IMR-90 (cell line): Measurements from ENCODE around the gene ERMARD. TPM values are rescaled to one million over a fixed set of nuclear protein-coding genes. Genes with fewer than 3 reads are reported as not detected.

ENCODE experiments used
- ATAC-seq: fragments of 200-7000 bp; cut with Tn5 transposase; 2 replicates; pipeline ENCODE4 v1.9.1; 2020; ENCODE audit warnings: low read depth, mild to moderate bottlenecking, moderate library complexity
- BruUV-seq: library from RNA; stranded (reverse); fragments of 400-500 nt; replicated peaks from 2 replicates; lab custom pipeline; 2021; lab: Mats Ljungman, UMichigan
- CTCF ChIA-PET: fragments of 300-600 bp; formaldehyde crosslinking; extraction: SDS; loops from one replicate; lab custom pipeline; 2021; ENCODE audit warnings: antibody characterized with exemption; lab: Yijun Ruan, JAX
- POLR2A ChIA-PET: fragments of 300-600 bp; sonication (Branson Sonifier 250); formaldehyde crosslinking; loops from one replicate; lab custom pipeline; 2022; ENCODE audit warnings: antibody characterized with exemption; ENCODE audit not compliant: unreplicated experiment; lab: Charles Lee
- DNase-seq: peaks from one replicate; pipeline ENCODE4 v3.0.0; 2013
- H2AFZ ChIP-seq: replicated peaks from 2 replicates; pipeline ENCODE3; 2013; ENCODE audit warnings: low read length, mild to moderate bottlenecking; ENCODE audit not compliant: poor library complexity
- H2AK5ac ChIP-seq: 2 replicates; pipeline ENCODE4 v1.6.1; 2013; ENCODE audit warnings: low read depth, low read length, inconsistent platforms
- H2AK9ac ChIP-seq: replicated peaks from 2 replicates; pipeline ENCODE3; 2013; ENCODE audit warnings: mild to moderate bottlenecking, low read depth, low read length, moderate library complexity; ENCODE audit not compliant: poor library complexity
- H2BK120ac ChIP-seq: 2 replicates; pipeline ENCODE4 v1.6.1; 2013; ENCODE audit warnings: low read depth, low read length, inconsistent platforms
- H2BK15ac ChIP-seq: 3 replicates; pipeline ENCODE4 v1.6.1; 2013; ENCODE audit warnings: low read depth, low read length, inconsistent platforms
- H2BK20ac ChIP-seq: 2 replicates; pipeline ENCODE4 v1.6.1; 2013; ENCODE audit warnings: low read depth, mild to moderate bottlenecking, inconsistent platforms, low read length, moderate library complexity
- H2BK5ac ChIP-seq: 2 replicates; pipeline ENCODE4 v1.6.1; 2013; ENCODE audit warnings: mild to moderate bottlenecking, low read depth, low read length, inconsistent platforms; ENCODE audit not compliant: poor library complexity, severe bottlenecking
- H3K14ac ChIP-seq: replicated peaks from 2 replicates; pipeline ENCODE4 v1.6.1; 2013; ENCODE audit warnings: low read depth, low read length, inconsistent platforms
- H3K18ac ChIP-seq: 2 replicates; pipeline ENCODE4 v1.6.1; 2013; ENCODE audit warnings: low read depth, low read length, control low read depth
- H3K23ac ChIP-seq: 2 replicates; pipeline ENCODE4 v1.6.1; 2013; ENCODE audit warnings: low read depth, low read length, inconsistent platforms
- H3K27ac ChIP-seq: 2 replicates; pipeline ENCODE4 v1.5.1; 2013; ENCODE audit warnings: mild to moderate bottlenecking, control low read depth, low read length; ENCODE audit not compliant: insufficient read depth
- H3K27me3 ChIP-seq: 2 replicates; pipeline ENCODE4 v1.6.1; 2013; ENCODE audit warnings: low read length; ENCODE audit not compliant: control insufficient read depth, insufficient read depth
- H3K36me3 ChIP-seq: 2 replicates; pipeline ENCODE4 v1.6.1; 2013; ENCODE audit warnings: low read length, mixed read lengths; ENCODE audit not compliant: control insufficient read depth, insufficient read depth
- H3K4ac ChIP-seq: 2 replicates; pipeline ENCODE4 v1.6.1; 2013; ENCODE audit warnings: low read depth, low read length, inconsistent platforms
- H3K4me1 ChIP-seq: 2 replicates; pipeline ENCODE4 v1.6.1; 2013; ENCODE audit warnings: low read length, mixed read lengths; ENCODE audit not compliant: control insufficient read depth, insufficient read depth
- H3K4me2 ChIP-seq: 2 replicates; pipeline ENCODE4 v1.6.1; 2013; ENCODE audit warnings: low read depth, mild to moderate bottlenecking, control low read depth, low read length, moderate library complexity
- H3K4me3 ChIP-seq: 2 replicates; pipeline ENCODE4 v1.5.1; 2013; ENCODE audit warnings: low read depth, mild to moderate bottlenecking, control low read depth, low read length, moderate library complexity; ENCODE audit not compliant: insufficient read depth
- H3K56ac ChIP-seq: 2 replicates; pipeline ENCODE4 v1.6.1; 2013; ENCODE audit warnings: low read length, inconsistent platforms; ENCODE audit not compliant: insufficient read depth; ENCODE audit errors: extremely low read depth
- H3K79me1 ChIP-seq, 2 experiments: 2 replicates each; pipeline ENCODE4 v1.6.1; 2013; ENCODE audit warnings: low read length in 2 of 2, inconsistent platforms in 1 of 2, low read depth in 1 of 2
- H3K9ac ChIP-seq: 2 replicates; pipeline ENCODE4 v1.6.1; 2013; ENCODE audit warnings: low read depth, low read length, control low read depth
- H3K9me1 ChIP-seq: 2 replicates; pipeline ENCODE4 v1.6.1; 2013; ENCODE audit warnings: low read length, inconsistent platforms; ENCODE audit not compliant: insufficient read depth
- H3K9me3 ChIP-seq: 2 replicates; pipeline ENCODE4 v1.6.1; 2013; ENCODE audit warnings: low read length; ENCODE audit not compliant: control insufficient read depth, insufficient read depth
- H4K20me1 ChIP-seq: 2 replicates; pipeline ENCODE4 v1.6.1; 2013; ENCODE audit warnings: low read length, inconsistent platforms; ENCODE audit not compliant: insufficient read depth
- H4K5ac ChIP-seq: 2 replicates; pipeline ENCODE4 v1.6.1; 2013; ENCODE audit warnings: mild to moderate bottlenecking, low read depth, low read length, control low read depth
- H4K8ac ChIP-seq, 2 experiments: 2 replicates each; pipeline ENCODE4 v1.6.1; 2013; ENCODE audit warnings: low read depth in 2 of 2, low read length in 2 of 2, control low read depth in 1 of 2, inconsistent platforms in 1 of 2
- H4K91ac ChIP-seq: 2 replicates; pipeline ENCODE4 v1.6.1; 2013; ENCODE audit warnings: low read depth, low read length, inconsistent platforms; ENCODE audit not compliant: insufficient read depth
- BHLHE40 ChIP-seq: fragments of 150-350 bp; IDR thresholded peaks from 2 replicates; pipeline ENCODE4 v1.6.1; 2016; ENCODE audit warnings: mild to moderate bottlenecking, low read depth, low read length
- CEBPB ChIP-seq: IDR thresholded peaks from 2 replicates; pipeline ENCODE4 v1.6.1; 2012; ENCODE audit warnings: low read depth, low read length, improper control_type of control experiment
- CHD1 ChIP-seq: IDR thresholded peaks from 2 replicates; pipeline ENCODE4 v1.6.1; 2012; ENCODE audit warnings: low read depth, low read length, improper control_type of control experiment
- ELK1 ChIP-seq: fragments of 150-350 bp; IDR thresholded peaks from 2 replicates; pipeline ENCODE4 v1.6.1; 2016; ENCODE audit warnings: low read depth, mild to moderate bottlenecking, low read length, moderate library complexity, borderline replicate concordance
- FOS ChIP-seq: fragments of 150-350 bp; IDR thresholded peaks from 2 replicates; pipeline ENCODE4 v1.6.1; 2016; ENCODE audit warnings: low read depth, low read length
- MAFK ChIP-seq: IDR thresholded peaks from 2 replicates; pipeline ENCODE4 v1.6.1; 2012; ENCODE audit warnings: low read depth, low read length, improper control_type of control experiment
- MAZ ChIP-seq: IDR thresholded peaks from 2 replicates; pipeline ENCODE4 v1.6.1; 2012; ENCODE audit warnings: low read depth, mild to moderate bottlenecking, low read length, improper control_type of control experiment, moderate library complexity, borderline replicate concordance
- MXI1 ChIP-seq: IDR thresholded peaks from 2 replicates; pipeline ENCODE4 v1.6.1; 2012; ENCODE audit warnings: low read depth, mild to moderate bottlenecking, low read length, moderate library complexity, borderline replicate concordance
- NFE2L2 ChIP-seq: fragments of 150-350 bp; IDR thresholded peaks from 2 replicates; pipeline ENCODE4 v1.6.1; 2016; ENCODE audit warnings: low read depth, mild to moderate bottlenecking, low read length
- POLR2A ChIP-seq: IDR thresholded peaks from 2 replicates; pipeline ENCODE4 v1.6.1; 2012; ENCODE audit warnings: mild to moderate bottlenecking, low read depth, low read length
- RAD21 ChIP-seq: IDR thresholded peaks from 2 replicates; pipeline ENCODE4 v1.6.1; 2012; ENCODE audit warnings: low read length, improper control_type of control experiment
- RCOR1 ChIP-seq: IDR thresholded peaks from 2 replicates; pipeline ENCODE4 v1.6.1; 2012; ENCODE audit warnings: mild to moderate bottlenecking, low read length, improper control_type of control experiment; ENCODE audit not compliant: insufficient replicate concordance
- RFX5 ChIP-seq: IDR thresholded peaks from 2 replicates; pipeline ENCODE4 v1.8.0; 2012; ENCODE audit warnings: low read depth, mild to moderate bottlenecking, low read length, moderate library complexity
- USF2 ChIP-seq: fragments of 150-350 bp; IDR thresholded peaks from 2 replicates; pipeline ENCODE4 v1.6.1; 2017; ENCODE audit warnings: mild to moderate bottlenecking, antibody characterized with exemption, low read length, low read depth
- WGBS, 2 experiments: methylation state at CpG; one replicate each; pipeline versions ENCODE4 v1.1.5 to v1.1.7; 2013; ENCODE audit warnings: missing lambda C conversion rate in 2 of 2; ENCODE audit not compliant: insufficient read length in 1 of 2; ENCODE audit errors: extremely low coverage in 2 of 2; 5-methylcytosine and 5-hydroxymethylcytosine counted together
- dilution Hi-C: fragments of 300-500 bp; cut with HindIII; formaldehyde crosslinking; loops from one replicate; pipeline ENCODE4 v1.14.3; 2018; ENCODE audit warnings: low sequenced_read_pairs; ENCODE audit not compliant: unreplicated experiment
- in situ Hi-C: fragments of 300-500 bp; cut with MboI; formaldehyde crosslinking; loops from 3 replicates; pipeline ENCODE4 v1.14.3; 2019; ENCODE audit warnings: low sequenced_read_pairs, inconsistent platforms, mixed read lengths
- intact Hi-C: fragments of 100-400 bp; cut with micrococcal nuclease; formaldehyde crosslinking; loops from 2 replicates; pipeline ENCODE4 v1.10.0; 2022
- polyA plus RNA-seq, 3 experiments: library from polyadenylated mRNA; depleted of rRNA; stranded (reverse); fragments of >200 nt; gene quantifications; 2 replicates each; pipeline ENCODE4 v1.2.3, GENCODE V29; 2012; ENCODE audit warnings: low replicate concordance in 1 of 3
- total RNA-seq: library from RNA; depleted of rRNA; stranded (reverse); fragments of >200 nt; gene quantifications from 2 replicates; pipeline ENCODE4 v1.2.3, GENCODE V29; 2012

The ERMARD gene
- total and polyA plus RNA-seq, 2 of the 4 experiments (the other 2 are of a cell fraction): 15.1 to 25.4 TPM

- TF ChIP-seq MAZ: no peak
Observed at GRCh38 chr6:169807699-169808607, 56.5 kb downstream of the ERMARD start (continued).

- ChIA-PET POLR2A (no interaction called here), CTCF (no interaction called here)
- no CpG with 5 or more reads among the region's 3 CpGs for WGBS, 2 experiments
- TF ChIP-seq BHLHE40: no peak
- no peak for TF ChIP-seq RAD21
- TF ChIP-seq MXI1: no peak
- TF ChIP-seq MAZ: no peak
- TF ChIP-seq RFX5: no peak
- TF ChIP-seq NFE2L2: no peak
- TF ChIP-seq RCOR1: no peak
- TF ChIP-seq FOS: no peak
- TF ChIP-seq POLR2A: no peak
- no peak for TF ChIP-seq CHD1
- TF ChIP-seq ELK1: no peak
- no peak for TF ChIP-seq MAFK
- TF ChIP-seq CEBPB: no peak
- TF ChIP-seq USF2: no peak
Observed at GRCh38 chr6:169808608-169808967, 57.2 kb downstream of the ERMARD start.

More at GRCh38 chr6:169808608-169808967, 57.2 kb downstream of the ERMARD start:
- H3K9me3 ChIP-seq: no peaks in the 10 kb centered on the region
- no peak overlapping the region for H2BK15ac ChIP-seq
- H3K9me1 ChIP-seq: no peaks in the 10 kb centered on the region
- in situ Hi-C loops: no loop called here
- H4K91ac ChIP-seq: no peak overlapping the region
- H3K4me1 ChIP-seq: no peaks in the 10 kb centered on the region
- H3K4me2 ChIP-seq: no peak overlapping the region
- DNase-seq (no peak), ATAC-seq (no peak)
- dilution Hi-C loops: no loop called here
- no peaks in the 10 kb centered on the region for H3K79me1 ChIP-seq
- no peak overlapping the region for H3K18ac ChIP-seq
- no peak overlapping the region for H3K23ac ChIP-seq
- H2AK5ac ChIP-seq: no peak overlapping the region
- no peak overlapping the region for H2AK9ac ChIP-seq
- BruUV-seq: no TSS peak
- H2BK20ac ChIP-seq: no peak overlapping the region
- no peak overlapping the region for H4K5ac ChIP-seq
- H2BK5ac ChIP-seq: no peak overlapping the region
- no peak overlapping the region for H3K27ac ChIP-seq
- no peak overlapping the region for H2AFZ ChIP-seq
- intact Hi-C loops: no loop called here
- H3K9ac ChIP-seq: no peak overlapping the region
- no peak overlapping the region for H3K4me3 ChIP-seq
- H3K27me3 ChIP-seq: peaks cover 31% of the 10 kb centered on the region
- no peak overlapping the region for H2BK120ac ChIP-seq
- H3K4ac ChIP-seq: no peak overlapping the region
- no peaks in the 10 kb centered on the region for H4K20me1 ChIP-seq
- H3K56ac ChIP-seq: no peak overlapping the region
- H4K8ac ChIP-seq: no peak overlapping the region
- H3K14ac ChIP-seq: no peak overlapping the region
- no peaks in the 10 kb centered on the region for H3K36me3 ChIP-seq
